ACHN (cell line): ENCODE data around the gene NFS1.

Experiments
- DNase-seq: peaks from one replicate; pipeline ENCODE4 v3.0.0-alpha.2; 2015
- in situ Hi-C: cut with HindIII; loops from 2 replicates; pipeline ENCODE4 v1.10.0; 2017; ENCODE audit warnings: low sequenced_read_pairs, low pct_ligation_motif_present, low pct_unique_long_range_greater_than_20kb

The NFS1 gene

GRCh38 chr20:35657271-35657670 lies 41.9 kb downstream of the NFS1 start:
- DNase-seq: no peak
- in situ Hi-C loops: no loop called here

- no peak for DNase-seq
- in situ Hi-C loops: no loop called here
Observed at GRCh38 chr20:35654415-35654814, 44.7 kb downstream of the NFS1 start.

GRCh38 chr20:35653893-35654292 lies 45.3 kb downstream of the NFS1 start:
- in situ Hi-C loops: no loop called here
- DNase-seq: no peak

- no peak for DNase-seq
- in situ Hi-C loops: no loop called here
Observed at GRCh38 chr20:35653430-35653734, 45.8 kb downstream of the NFS1 start.

GRCh38 chr20:35652641-35653429 lies 46.3 kb downstream of the NFS1 start:
- no peak for DNase-seq
- in situ Hi-C loops: no loop called here

GRCh38 chr20:35651958-35652357 lies 47.2 kb downstream of the NFS1 start:
- DNase-seq: no peak
- in situ Hi-C loops: no loop called here

GRCh38 chr20:35650632-35651031 lies 48.5 kb downstream of the NFS1 start:
- DNase-seq: no peak
- in situ Hi-C loops: no loop called here

GRCh38 chr20:35648836-35649235 lies 50.3 kb downstream of the NFS1 start:
- in situ Hi-C loops: no loop called here
- DNase-seq: no peak

GRCh38 chr20:35644806-35645205 lies 54.3 kb downstream of the NFS1 start:
- in situ Hi-C loops: no loop called here
- DNase-seq: no peak

- DNase-seq: no peak
- in situ Hi-C loops: no loop called here
Observed at GRCh38 chr20:35643045-35643444, 56.1 kb downstream of the NFS1 start.

- no peak for DNase-seq
- in situ Hi-C loops: no loop called here
Observed at GRCh38 chr20:35641743-35642142, 57.4 kb downstream of the NFS1 start.

GRCh38 chr20:35640724-35641123 lies 58.4 kb downstream of the NFS1 start:
- in situ Hi-C loops: no loop called here
- DNase-seq: no peak

GRCh38 chr20:35638751-35639150 lies 60.4 kb downstream of the NFS1 start:
- in situ Hi-C loops: no loop called here
- DNase-seq: no peak

- DNase-seq: no peak
- in situ Hi-C loops: no loop called here
Observed at GRCh38 chr20:35637276-35637675, 61.9 kb downstream of the NFS1 start.

- DNase-seq: no peak
Observed at GRCh38 chr20:35636095-35636494, 63.1 kb downstream of the NFS1 start.

GRCh38 chr20:35635652-35636051 lies 63.5 kb downstream of the NFS1 start:
- no peak for DNase-seq

More at GRCh38 chr20:35636095-35636494, 63.1 kb downstream of the NFS1 start:
- in situ Hi-C loops: no loop called here

GRCh38 chr20:35632539-35633115 lies 66.5 kb downstream of the NFS1 start:
- no peak for DNase-seq
- in situ Hi-C loops: no loop called here

More at GRCh38 chr20:35635652-35636051, 63.5 kb downstream of the NFS1 start:
- in situ Hi-C loops: no loop called here

GRCh38 chr20:35630636-35631035 lies 68.5 kb downstream of the NFS1 start:
- DNase-seq: no peak
- in situ Hi-C loops: no loop called here

GRCh38 chr20:35629427-35630145 lies 69.6 kb downstream of the NFS1 start:
- DNase-seq: no peak
- in situ Hi-C loops: no loop called here

GRCh38 chr20:35627121-35627520 lies 72.0 kb downstream of the NFS1 start:
- no peak for DNase-seq
- in situ Hi-C loops: no loop called here
